ENCODE measurements around the gene ATF2.
A peak's percentile ranks its signal among the peaks of the same experiment; 100 is the strongest.

Gene ATF2

DNA sequence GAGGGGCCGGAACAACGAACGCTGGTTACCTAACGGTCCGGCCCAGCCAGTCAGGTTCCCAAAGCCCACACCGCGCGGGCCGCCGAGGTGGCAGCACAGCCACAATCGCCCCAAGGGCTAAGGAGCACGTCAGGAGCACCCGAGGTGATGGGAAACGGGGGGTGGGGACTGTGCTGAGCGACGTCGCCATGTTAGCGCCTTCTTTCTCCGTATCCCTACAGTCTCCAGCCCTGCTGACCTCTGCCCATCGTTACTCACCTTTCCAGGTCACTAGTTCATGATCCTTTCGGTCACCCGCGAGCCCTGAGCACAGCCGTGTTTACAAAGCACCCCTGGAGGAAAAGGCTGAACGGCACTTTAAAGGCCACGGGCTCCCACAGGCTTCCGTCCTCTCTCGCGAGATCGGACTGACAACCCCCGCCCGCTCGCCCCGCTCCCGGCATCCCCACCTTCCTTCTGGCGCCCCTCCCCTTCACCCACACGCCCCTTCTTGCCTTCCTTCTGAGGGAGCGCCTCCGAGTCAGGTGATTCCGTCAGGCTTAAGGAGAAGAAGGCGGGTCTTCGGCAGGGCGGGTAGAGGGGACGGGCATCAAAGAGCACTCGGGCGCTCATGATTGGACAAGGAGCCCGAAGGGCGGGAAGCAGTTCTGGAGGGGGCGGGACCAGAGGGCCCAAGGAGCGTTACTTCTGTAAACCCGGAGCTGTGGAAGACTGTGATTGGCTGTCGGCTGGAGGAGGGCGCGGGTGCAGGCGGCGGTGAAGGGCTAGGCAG is at the start of gene ATF2:
Gene ATF2, minus strand, starts transcription at position 412 of the 772 bp plus-strand sequence. CDS start 31,760 bp downstream, outside the sequence.
- peak within 1 kb of the TSS; percentile 100 for H3K4me3 ChIP-seq (ENCODE audit: low read depth, low read length)
- in situ Hi-C loops (cut with HindIII; ENCODE audit: low sequenced_read_pairs) = no loop called here
- no peak for TF ChIP-seq CTCF (IDR thresholded peaks at IDR 0.05; ENCODE audit: low read depth, low read length, missing control alignments)
- peak; percentile 100 for DNase-seq (ENCODE audit: low read depth)

DNA sequence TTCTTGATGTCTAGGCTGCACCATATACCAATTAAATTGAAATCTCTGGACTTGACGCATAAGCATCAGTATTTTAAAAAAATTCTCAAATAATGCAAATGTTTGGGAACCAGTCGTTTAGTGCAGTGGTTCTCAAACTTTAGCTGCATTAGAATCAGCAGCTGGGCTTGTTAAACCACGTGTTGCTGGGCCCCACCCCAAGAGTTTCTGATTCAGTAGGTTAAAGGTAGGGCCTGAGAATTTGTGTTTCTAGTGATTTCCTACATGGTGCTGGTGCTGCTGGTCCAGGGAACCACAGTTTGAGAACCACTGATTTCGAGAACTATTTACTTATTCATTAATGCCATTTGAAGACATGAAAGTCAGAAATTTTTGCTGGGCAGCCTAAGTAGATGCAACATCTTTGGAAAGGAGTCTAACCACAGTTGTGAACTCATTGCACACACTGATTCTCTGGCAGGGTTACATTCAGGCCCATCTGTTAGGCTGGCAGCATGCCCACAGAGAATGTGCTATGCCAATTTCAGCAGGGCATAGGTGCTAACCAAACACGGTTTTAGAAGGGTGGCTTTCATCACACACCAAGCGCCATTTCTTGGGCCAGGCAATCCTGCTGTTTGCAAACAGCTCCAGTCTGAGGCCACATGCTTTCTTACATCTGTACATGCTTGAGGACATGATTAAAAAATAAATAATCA is 39.9 kb upstream of the ATF2 start:
- DNase-seq (ENCODE audit: low read depth) = no peak
- in situ Hi-C loops (cut with HindIII; ENCODE audit: low sequenced_read_pairs) = no loop called here
- no peak for TF ChIP-seq CTCF (IDR thresholded peaks at IDR 0.05; ENCODE audit: low read depth, low read length, missing control alignments)
- H3K4me3 ChIP-seq (ENCODE audit: low read depth, low read length) = no peak overlapping the region

DNA sequence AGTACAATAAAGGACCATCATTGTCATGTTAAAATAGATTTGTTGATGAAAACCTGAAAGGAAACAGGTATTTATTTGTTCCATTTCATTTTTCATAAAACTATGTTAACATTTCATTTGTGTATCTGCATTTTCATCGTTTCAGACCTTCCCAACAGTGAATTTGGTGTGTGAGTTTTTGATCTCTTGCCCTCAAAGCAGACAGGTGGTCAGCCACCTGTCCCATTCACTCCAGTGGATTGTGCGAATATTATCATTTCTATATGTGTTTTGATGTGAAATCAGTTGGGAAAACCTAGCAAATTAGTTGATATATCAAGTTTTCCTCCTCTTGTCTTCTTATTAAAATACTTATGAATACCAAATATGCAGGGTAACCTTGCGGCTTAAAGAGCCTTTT is 38.9 kb upstream of the ATF2 start:
- DNase-seq (ENCODE audit: low read depth) = no peak
- H3K4me3 ChIP-seq (ENCODE audit: low read depth, low read length) = no peak overlapping the region
- TF ChIP-seq CTCF (IDR thresholded peaks at IDR 0.05; ENCODE audit: low read depth, low read length, missing control alignments) = no peak
- in situ Hi-C loops (cut with HindIII; ENCODE audit: low sequenced_read_pairs) = no loop called here

GRCh38 chr2:175205523-175205922 is 37.5 kb upstream of the ATF2 start:
- in situ Hi-C loops (cut with HindIII; ENCODE audit: low sequenced_read_pairs) = no loop called here
- TF ChIP-seq CTCF (IDR thresholded peaks at IDR 0.05; ENCODE audit: low read depth, low read length, missing control alignments) = no peak
- no peak for DNase-seq (ENCODE audit: low read depth)
- no peak overlapping the region for H3K4me3 ChIP-seq (ENCODE audit: low read depth, low read length)

GRCh38 chr2:175203621-175204496 is 35.9 kb upstream of the ATF2 start:
- DNase-seq (ENCODE audit: low read depth) = no peak
- in situ Hi-C loops (cut with HindIII; ENCODE audit: low sequenced_read_pairs) = no loop called here
- no peak overlapping the region for H3K4me3 ChIP-seq (ENCODE audit: low read depth, low read length)
- TF ChIP-seq CTCF (IDR thresholded peaks at IDR 0.05; ENCODE audit: low read depth, low read length, missing control alignments) = peak; percentile 62

DNA sequence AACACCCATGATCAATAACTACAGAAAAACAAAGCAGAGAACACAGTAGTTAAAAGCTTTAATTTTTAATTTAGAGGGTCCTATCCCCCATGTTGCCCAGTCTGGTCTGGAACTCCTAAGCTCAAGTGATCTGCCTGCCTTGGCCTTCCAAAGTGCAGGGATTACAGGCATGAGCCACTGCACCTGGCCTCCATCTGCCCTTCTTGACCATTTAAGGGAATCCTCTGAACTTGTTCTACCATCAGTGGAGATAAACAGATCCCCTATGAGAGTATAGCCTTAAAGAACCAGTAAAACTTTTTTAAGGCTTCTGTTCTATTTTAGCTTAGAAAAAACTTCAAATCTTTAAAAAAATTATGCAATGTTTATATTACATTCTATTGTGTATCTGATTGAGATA is 27.0 kb upstream of the ATF2 start:
- no peak overlapping the region for H3K4me3 ChIP-seq (ENCODE audit: low read depth, low read length)
- DNase-seq (ENCODE audit: low read depth) = no peak
- no peak for TF ChIP-seq CTCF (IDR thresholded peaks at IDR 0.05; ENCODE audit: low read depth, low read length, missing control alignments)
- in situ Hi-C loops (cut with HindIII; ENCODE audit: low sequenced_read_pairs) = no loop called here
